ENCODE data around the gene MFSD12.

The MFSD12 gene

GRCh38 chr19:3524078-3524842, 33.1 kb downstream of the MFSD12 start:
- Histone ChIP-seq H3K27me3 (ENCODE audit: control insufficient read depth in 5 of 5, insufficient read depth in 4 of 5, low read length in 5 of 5) (no peaks in the 10 kb centered on the region), H3K9ac (ENCODE audit: low read length in 5 of 5) (no peak overlapping the region), H3K4me1 (ENCODE audit: control insufficient read depth in 5 of 5, insufficient read depth in 5 of 5, low read length in 5 of 5) (no peaks in the 10 kb centered on the region), H3K9me3 (ENCODE audit: control insufficient read depth in 5 of 5, low read length in 5 of 5) (no peaks in the 10 kb centered on the region), H3K27ac (ENCODE audit: low read depth, low read length) (no peak overlapping the region), H3K4me3 (ENCODE audit: low read depth in 1 of 5, low read length in 5 of 5) (no peak overlapping the region), H3K36me3 (ENCODE audit: control insufficient read depth in 5 of 5, insufficient read depth in 5 of 5, low read length in 5 of 5) (peaks cover 0 to 79% (median 58%) of the 10 kb centered on the region in 5 donors)

- Histone ChIP-seq H3K9ac (ENCODE audit: low read length in 5 of 5) (no peak overlapping the region), H3K36me3 (ENCODE audit: control insufficient read depth in 5 of 5, insufficient read depth in 5 of 5, low read length in 5 of 5) (peaks cover 0 to 83% (median 63%) of the 10 kb centered on the region in 5 donors), H3K27ac (ENCODE audit: low read depth, low read length) (no peak overlapping the region), H3K4me1 (ENCODE audit: control insufficient read depth in 5 of 5, insufficient read depth in 5 of 5, low read length in 5 of 5) (no peaks in the 10 kb centered on the region), H3K27me3 (ENCODE audit: control insufficient read depth in 5 of 5, insufficient read depth in 4 of 5, low read length in 5 of 5) (no peaks in the 10 kb centered on the region), H3K4me3 (ENCODE audit: low read depth in 1 of 5, low read length in 5 of 5) (no peak overlapping the region), H3K9me3 (ENCODE audit: control insufficient read depth in 5 of 5, low read length in 5 of 5) (no peaks in the 10 kb centered on the region)
Measured at GRCh38 chr19:3523361-3524077, 33.9 kb downstream of the MFSD12 start.

GRCh38 chr19:3522421-3523360, 34.7 kb downstream of the MFSD12 start:
- Histone ChIP-seq H3K27me3 (ENCODE audit: control insufficient read depth in 5 of 5, insufficient read depth in 4 of 5, low read length in 5 of 5) (no peaks in the 10 kb centered on the region), H3K27ac (ENCODE audit: low read depth, low read length) (no peak overlapping the region), H3K9ac (ENCODE audit: low read length in 5 of 5) (no peak overlapping the region), H3K36me3 (ENCODE audit: control insufficient read depth in 5 of 5, insufficient read depth in 5 of 5, low read length in 5 of 5) (peaks cover 0 to 77% (median 60%) of the 10 kb centered on the region in 5 donors), H3K9me3 (ENCODE audit: control insufficient read depth in 5 of 5, low read length in 5 of 5) (no peaks in the 10 kb centered on the region), H3K4me3 (ENCODE audit: low read depth in 1 of 5, low read length in 5 of 5) (no peak overlapping the region), H3K4me1 (ENCODE audit: control insufficient read depth in 5 of 5, insufficient read depth in 5 of 5, low read length in 5 of 5) (no peaks in the 10 kb centered on the region)

GRCh38 chr19:3521104-3521445, 36.3 kb downstream of the MFSD12 start:
- no peak overlapping the region for H3K27ac ChIP-seq (ENCODE audit: low read depth, low read length)
- H3K4me3 ChIP-seq (ENCODE audit: low read depth in 1 of 5, low read length in 5 of 5) = no peak overlapping the region
- H3K4me1 ChIP-seq (ENCODE audit: control insufficient read depth in 5 of 5, insufficient read depth in 5 of 5, low read length in 5 of 5) = peaks cover 0 to under 1% (median 0%) of the 10 kb centered on the region in 5 donors
- H3K36me3 ChIP-seq (ENCODE audit: control insufficient read depth in 5 of 5, insufficient read depth in 5 of 5, low read length in 5 of 5) = peaks cover 0 to 65% (median 44%) of the 10 kb centered on the region in 5 donors
- no peaks in the 10 kb centered on the region for H3K27me3 ChIP-seq (ENCODE audit: control insufficient read depth in 5 of 5, insufficient read depth in 4 of 5, low read length in 5 of 5)
- H3K9ac ChIP-seq (ENCODE audit: low read length in 5 of 5) = no peak overlapping the region
- no peaks in the 10 kb centered on the region for H3K9me3 ChIP-seq (ENCODE audit: control insufficient read depth in 5 of 5, low read length in 5 of 5)

GRCh38 chr19:3520166-3521103, 37.0 kb downstream of the MFSD12 start:
- Histone ChIP-seq H3K4me1 (ENCODE audit: control insufficient read depth in 5 of 5, insufficient read depth in 5 of 5, low read length in 5 of 5) (peaks cover 0 to 4% (median 0%) of the 10 kb centered on the region in 5 donors), H3K9me3 (ENCODE audit: control insufficient read depth in 5 of 5, low read length in 5 of 5) (no peaks in the 10 kb centered on the region), H3K9ac (ENCODE audit: low read length in 5 of 5) (no peak overlapping the region), H3K27ac (ENCODE audit: low read depth, low read length) (no peak overlapping the region), H3K4me3 (ENCODE audit: low read depth in 1 of 5, low read length in 5 of 5) (no peak overlapping the region), H3K36me3 (ENCODE audit: control insufficient read depth in 5 of 5, insufficient read depth in 5 of 5, low read length in 5 of 5) (peaks cover 0 to 60% (median 40%) of the 10 kb centered on the region in 5 donors), H3K27me3 (ENCODE audit: control insufficient read depth in 5 of 5, insufficient read depth in 4 of 5, low read length in 5 of 5) (no peaks in the 10 kb centered on the region)

GRCh38 chr19:3519126-3519525, 38.3 kb downstream of the MFSD12 start:
- Histone ChIP-seq H3K27ac (ENCODE audit: low read depth, low read length) (no peak overlapping the region), H3K9me3 (ENCODE audit: control insufficient read depth in 5 of 5, low read length in 5 of 5) (no peaks in the 10 kb centered on the region), H3K36me3 (ENCODE audit: control insufficient read depth in 5 of 5, insufficient read depth in 5 of 5, low read length in 5 of 5) (peaks cover 0 to 49% (median 30%) of the 10 kb centered on the region in 5 donors), H3K27me3 (ENCODE audit: control insufficient read depth in 5 of 5, insufficient read depth in 4 of 5, low read length in 5 of 5) (no peaks in the 10 kb centered on the region), H3K4me3 (ENCODE audit: low read depth in 1 of 5, low read length in 5 of 5) (no peak overlapping the region), H3K9ac (ENCODE audit: low read length in 5 of 5) (no peak overlapping the region), H3K4me1 (ENCODE audit: control insufficient read depth in 5 of 5, insufficient read depth in 5 of 5, low read length in 5 of 5) (peaks cover 0 to 11% (median 9%) of the 10 kb centered on the region in 5 donors)

- no peak overlapping the region for H3K4me3 ChIP-seq (ENCODE audit: low read depth in 1 of 5, low read length in 5 of 5)
- H3K27me3 ChIP-seq (ENCODE audit: control insufficient read depth in 5 of 5, insufficient read depth in 4 of 5, low read length in 5 of 5) = no peaks in the 10 kb centered on the region
- H3K4me1 ChIP-seq (ENCODE audit: control insufficient read depth in 5 of 5, insufficient read depth in 5 of 5, low read length in 5 of 5) = peaks cover 0 to 16% (median 9%) of the 10 kb centered on the region in 5 donors
- peaks cover 0 to 45% (median 26%) of the 10 kb centered on the region in 5 donors for H3K36me3 ChIP-seq (ENCODE audit: control insufficient read depth in 5 of 5, insufficient read depth in 5 of 5, low read length in 5 of 5)
- no peak overlapping the region for H3K27ac ChIP-seq (ENCODE audit: low read depth, low read length)
- no peaks in the 10 kb centered on the region for H3K9me3 ChIP-seq (ENCODE audit: control insufficient read depth in 5 of 5, low read length in 5 of 5)
- no peak overlapping the region for H3K9ac ChIP-seq (ENCODE audit: low read length in 5 of 5)
Measured at GRCh38 chr19:3518659-3519058, 38.7 kb downstream of the MFSD12 start.

- Histone ChIP-seq H3K36me3 (ENCODE audit: control insufficient read depth in 5 of 5, insufficient read depth in 5 of 5, low read length in 5 of 5) (peaks cover 0 to 41% (median 22%) of the 10 kb centered on the region in 5 donors), H3K27ac (ENCODE audit: low read depth, low read length) (no peak overlapping the region), H3K4me1 (ENCODE audit: control insufficient read depth in 5 of 5, insufficient read depth in 5 of 5, low read length in 5 of 5) (peaks cover 2 to 20% (median 13%) of the 10 kb centered on the region in 5 donors), H3K4me3 (ENCODE audit: low read depth in 1 of 5, low read length in 5 of 5) (no peak overlapping the region), H3K9me3 (ENCODE audit: control insufficient read depth in 5 of 5, low read length in 5 of 5) (no peaks in the 10 kb centered on the region), H3K27me3 (ENCODE audit: control insufficient read depth in 5 of 5, insufficient read depth in 4 of 5, low read length in 5 of 5) (no peaks in the 10 kb centered on the region), H3K9ac (ENCODE audit: low read length in 5 of 5) (no peak overlapping the region)
Measured at GRCh38 chr19:3518255-3518654, 39.1 kb downstream of the MFSD12 start.

GRCh38 chr19:3517638-3518037, 39.7 kb downstream of the MFSD12 start:
- Histone ChIP-seq H3K4me3 (ENCODE audit: low read depth in 1 of 5, low read length in 5 of 5) (no peak overlapping the region), H3K4me1 (ENCODE audit: control insufficient read depth in 5 of 5, insufficient read depth in 5 of 5, low read length in 5 of 5) (peaks cover 2 to 26% (median 19%) of the 10 kb centered on the region in 5 donors), H3K36me3 (ENCODE audit: control insufficient read depth in 5 of 5, insufficient read depth in 5 of 5, low read length in 5 of 5) (peaks cover 0 to 34% (median 18%) of the 10 kb centered on the region in 5 donors), H3K9me3 (ENCODE audit: control insufficient read depth in 5 of 5, low read length in 5 of 5) (no peaks in the 10 kb centered on the region), H3K9ac (ENCODE audit: low read length in 5 of 5) (no peak overlapping the region), H3K27me3 (ENCODE audit: control insufficient read depth in 5 of 5, insufficient read depth in 4 of 5, low read length in 5 of 5) (no peaks in the 10 kb centered on the region), H3K27ac (ENCODE audit: low read depth, low read length) (no peak overlapping the region)
